ENCODE measurements around the gene KLHL30. TPM values are rescaled to one million over a fixed set of nuclear protein-coding genes. Genes with fewer than 3 reads are reported as not detected.

The KLHL30 gene
- total RNA-seq, 1 donor from 2014 or later, result 0.25 TPM

- TF ChIP-seq POLR2A (IDR thresholded peaks at IDR 0.05) (no peak), POLR2AphosphoS5 (IDR thresholded peaks at IDR 0.05; ENCODE audit: insufficient read depth in 1 of 2, low read depth in 1 of 2) (no peak), CTCF (IDR thresholded peaks at IDR 0.05) (no peak)
- peaks cover 6% of the 10 kb centered on the region for H3K4me1 ChIP-seq
- H3K27me3 ChIP-seq, result no peaks in the 10 kb centered on the region
- no peaks in the 10 kb centered on the region for H3K9me3 ChIP-seq
- H3K36me3 ChIP-seq, result no peaks in the 10 kb centered on the region
- intact Hi-C loops (cut with DNase I), result no loop called here
- no peak overlapping the region for H3K4me3 ChIP-seq
- no peak overlapping the region for H3K27ac ChIP-seq
- no peak for DNase-seq (ENCODE audit: extremely low spot score in 2 of 2)
Observed at GRCh38 chr2:238129166-238130010, 9.1 kb upstream of the KLHL30 start.

GRCh38 chr2:238130111-238130695, 8.3 kb upstream of the KLHL30 start:
- no peaks in the 10 kb centered on the region for H3K36me3 ChIP-seq
- intact Hi-C loops (cut with DNase I), result no loop called here
- TF ChIP-seq POLR2AphosphoS5 (IDR thresholded peaks at IDR 0.05; ENCODE audit: insufficient read depth in 1 of 2, low read depth in 1 of 2) (no peak), CTCF (IDR thresholded peaks at IDR 0.05) (no peak), POLR2A (IDR thresholded peaks at IDR 0.05) (no peak)
- H3K9me3 ChIP-seq, result no peaks in the 10 kb centered on the region
- no peak overlapping the region for H3K4me3 ChIP-seq
- no peaks in the 10 kb centered on the region for H3K27me3 ChIP-seq
- H3K27ac ChIP-seq, result no peak overlapping the region
- DNase-seq (ENCODE audit: extremely low spot score in 2 of 2), result no peak
- peaks cover 6% of the 10 kb centered on the region for H3K4me1 ChIP-seq

- no peaks in the 10 kb centered on the region for H3K9me3 ChIP-seq
- H3K4me1 ChIP-seq, result peaks cover 6% of the 10 kb centered on the region
- H3K4me3 ChIP-seq, result no peak overlapping the region
- DNase-seq (ENCODE audit: extremely low spot score in 2 of 2), result no peak
- TF ChIP-seq POLR2A (IDR thresholded peaks at IDR 0.05) (no peak), POLR2AphosphoS5 (IDR thresholded peaks at IDR 0.05; ENCODE audit: insufficient read depth in 1 of 2, low read depth in 1 of 2) (no peak), CTCF (IDR thresholded peaks at IDR 0.05) (no peak)
- no peak overlapping the region for H3K27ac ChIP-seq
- intact Hi-C loops (cut with DNase I), result no loop called here
- no peaks in the 10 kb centered on the region for H3K27me3 ChIP-seq
- H3K36me3 ChIP-seq, result no peaks in the 10 kb centered on the region
Observed at GRCh38 chr2:238130696-238131628, 7.5 kb upstream of the KLHL30 start.

GRCh38 chr2:238131761-238132462, 6.6 kb upstream of the KLHL30 start:
- intact Hi-C loops (cut with DNase I), result no loop called here
- H3K4me3 ChIP-seq, result no peak overlapping the region
- H3K36me3 ChIP-seq, result no peaks in the 10 kb centered on the region
- no peaks in the 10 kb centered on the region for H3K9me3 ChIP-seq
- TF ChIP-seq POLR2AphosphoS5 (IDR thresholded peaks at IDR 0.05; ENCODE audit: insufficient read depth in 1 of 2, low read depth in 1 of 2) (no peak), CTCF (IDR thresholded peaks at IDR 0.05) (no peak), POLR2A (IDR thresholded peaks at IDR 0.05) (no peak)
- no peaks in the 10 kb centered on the region for H3K27me3 ChIP-seq
- no peak for DNase-seq (ENCODE audit: extremely low spot score in 2 of 2)
- peaks cover 6% of the 10 kb centered on the region for H3K4me1 ChIP-seq
- H3K27ac ChIP-seq, result no peak overlapping the region

Data from vagina (tissue), 2 donors.